Skeletal muscle tissue (tissue), 4 donors: Measurements from ENCODE around the gene SIGLEC11. TPM values are rescaled to one million over a fixed set of nuclear protein-coding genes. Genes with fewer than 3 reads are reported as not detected.
"Not testable (repeated sequence)": the region's sequence is repeated elsewhere in the genome, so short reads cannot be mapped to it uniquely, and the experiment has no call there.

ENCODE experiments used
- H3K27ac ChIP-seq: one replicate; pipeline ENCODE4 v1.7.0; 2013; ENCODE audit warnings: mild to moderate bottlenecking, low read depth, low read length, inconsistent platforms
- H3K27me3 ChIP-seq, 3 donors: one replicate each; pipeline ENCODE4 v1.7.0; 2013; ENCODE audit warnings: low read length in 3 of 3; ENCODE audit not compliant: control insufficient read depth in 3 of 3, insufficient read depth in 3 of 3
- H3K36me3 ChIP-seq, 3 donors: one replicate each; pipeline ENCODE4 v1.7.0; 2013; ENCODE audit warnings: low read length in 3 of 3; ENCODE audit not compliant: control insufficient read depth in 3 of 3, insufficient read depth in 3 of 3
- H3K4me1 ChIP-seq, 3 donors: one replicate each; pipeline ENCODE4 v1.7.0; 2013; ENCODE audit warnings: low read length in 3 of 3, mild to moderate bottlenecking in 3 of 3; ENCODE audit not compliant: control insufficient read depth in 3 of 3, insufficient read depth in 3 of 3
- H3K4me3 ChIP-seq, 3 donors: one replicate each; pipeline ENCODE4 v1.7.0; 2013; ENCODE audit warnings: low read length in 3 of 3
- H3K9ac ChIP-seq, 3 donors: one replicate each; pipeline ENCODE4 v1.7.0; 2013; ENCODE audit warnings: low read length in 3 of 3, mild to moderate bottlenecking in 3 of 3, moderate library complexity in 2 of 3, low read depth in 1 of 3
- H3K9me3 ChIP-seq, 3 donors: one replicate each; pipeline ENCODE4 v1.7.0; 2013; ENCODE audit warnings: low read length in 3 of 3; ENCODE audit not compliant: control insufficient read depth in 3 of 3
- total RNA-seq: library from RNA; depleted of rRNA; stranded (reverse); fragments of >200 nt; gene quantifications from one replicate; pipeline ENCODE4 v1.2.3, GENCODE V29; 2014
- donor health status: Osteomylitis.

The SIGLEC11 gene
- total RNA-seq, 1 donor from 2014 or later, result 1.6 TPM

- Histone ChIP-seq H3K36me3 (peaks cover 5 to 13% (median 12%) of the 10 kb centered on the region in 3 donors), H3K27me3 (peaks cover 12 to 14% (median 12%) of the 10 kb centered on the region in 3 donors), H3K9me3 (no peaks in the 10 kb centered on the region), H3K4me1 (no peaks in the 10 kb centered on the region), H3K27ac (no peak overlapping the region), H3K4me3 (no peak overlapping the region), H3K9ac (no peak overlapping the region)
These were observed 11.0 kb upstream of the SIGLEC11 start for GRCh38 chr19:49971991-49972411.

GRCh38 chr19:49969355-49969754 lies 8.4 kb upstream of the SIGLEC11 start:
- H3K27me3 ChIP-seq, result peaks cover 12 to 14% (median 12%) of the 10 kb centered on the region in 3 donors
- not testable (repeated sequence) for H3K9me3 ChIP-seq, H3K4me1 ChIP-seq, H3K4me3 ChIP-seq, H3K27ac ChIP-seq, H3K9ac ChIP-seq, H3K36me3 ChIP-seq

DNA sequence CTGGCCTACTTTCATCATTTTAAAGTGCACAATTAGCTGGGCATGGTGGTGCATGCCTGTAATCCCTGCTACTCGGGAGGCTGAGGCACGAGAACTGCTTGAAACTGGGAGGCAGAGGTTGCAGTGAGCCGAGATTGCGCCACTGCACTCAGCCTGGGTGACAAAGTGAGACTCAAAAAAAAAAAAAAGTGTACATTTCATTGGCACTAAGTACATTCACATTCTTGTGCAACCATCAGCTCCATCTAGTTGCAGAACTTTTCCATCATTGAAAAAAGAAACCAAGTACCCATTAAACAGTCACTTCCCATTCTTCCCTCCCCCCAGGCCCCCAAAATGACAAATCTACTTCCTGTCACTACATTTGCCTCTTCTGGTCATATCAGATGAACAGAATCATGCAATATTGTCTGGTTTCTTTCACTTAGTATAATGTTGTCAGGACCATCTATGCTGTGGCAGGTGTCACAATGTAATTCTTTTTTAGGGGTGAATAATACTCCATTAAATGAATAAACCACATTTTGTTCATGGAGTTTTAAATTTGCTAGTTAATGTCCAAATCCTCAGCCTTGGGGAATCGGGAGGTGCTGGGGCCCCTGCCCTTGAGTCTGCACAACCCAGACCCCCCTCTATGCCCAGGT lies 7.4 kb upstream of the SIGLEC11 start:
- H3K4me1 ChIP-seq, result no peaks in the 10 kb centered on the region
- H3K36me3 ChIP-seq, result no peaks in the 10 kb centered on the region
- H3K27me3 ChIP-seq, result peaks cover 12 to 14% (median 12%) of the 10 kb centered on the region in 3 donors
- no peak overlapping the region for H3K4me3 ChIP-seq
- peaks cover 0 to 2% (median 0%) of the 10 kb centered on the region in 3 donors for H3K9me3 ChIP-seq
- no peak overlapping the region for H3K9ac ChIP-seq
- no peak overlapping the region for H3K27ac ChIP-seq

- H3K9ac ChIP-seq, H3K27me3 ChIP-seq, H3K4me1 ChIP-seq, H3K36me3 ChIP-seq, H3K9me3 ChIP-seq, H3K4me3 ChIP-seq, H3K27ac ChIP-seq: not testable (repeated sequence)
These were observed 1.1 kb downstream of the SIGLEC11 start for GRCh38 chr19:49959892-49960291.

- H3K4me3 ChIP-seq, H3K9me3 ChIP-seq, H3K9ac ChIP-seq: not testable (repeated sequence)
These were observed 2.4 kb downstream of the SIGLEC11 start for GRCh38 chr19:49958596-49958995.

GRCh38 chr19:49958144-49958543 lies 2.8 kb downstream of the SIGLEC11 start:
- not testable (repeated sequence) for H3K27ac ChIP-seq, H3K9ac ChIP-seq, H3K4me3 ChIP-seq, H3K36me3 ChIP-seq, H3K9me3 ChIP-seq
- Histone ChIP-seq H3K27me3 (peaks cover 3 to 13% (median 5%) of the 10 kb centered on the region in 3 donors), H3K4me1 (peaks cover 7 to 13% (median 9%) of the 10 kb centered on the region in 3 donors)

More at GRCh38 chr19:49958596-49958995, 2.4 kb downstream of the SIGLEC11 start:
- peaks cover 3 to 11% (median 5%) of the 10 kb centered on the region in 3 donors for H3K27me3 ChIP-seq
- not testable (repeated sequence) for H3K27ac ChIP-seq, H3K36me3 ChIP-seq
- peaks cover 7 to 12% (median 8%) of the 10 kb centered on the region in 3 donors for H3K4me1 ChIP-seq

DNA sequence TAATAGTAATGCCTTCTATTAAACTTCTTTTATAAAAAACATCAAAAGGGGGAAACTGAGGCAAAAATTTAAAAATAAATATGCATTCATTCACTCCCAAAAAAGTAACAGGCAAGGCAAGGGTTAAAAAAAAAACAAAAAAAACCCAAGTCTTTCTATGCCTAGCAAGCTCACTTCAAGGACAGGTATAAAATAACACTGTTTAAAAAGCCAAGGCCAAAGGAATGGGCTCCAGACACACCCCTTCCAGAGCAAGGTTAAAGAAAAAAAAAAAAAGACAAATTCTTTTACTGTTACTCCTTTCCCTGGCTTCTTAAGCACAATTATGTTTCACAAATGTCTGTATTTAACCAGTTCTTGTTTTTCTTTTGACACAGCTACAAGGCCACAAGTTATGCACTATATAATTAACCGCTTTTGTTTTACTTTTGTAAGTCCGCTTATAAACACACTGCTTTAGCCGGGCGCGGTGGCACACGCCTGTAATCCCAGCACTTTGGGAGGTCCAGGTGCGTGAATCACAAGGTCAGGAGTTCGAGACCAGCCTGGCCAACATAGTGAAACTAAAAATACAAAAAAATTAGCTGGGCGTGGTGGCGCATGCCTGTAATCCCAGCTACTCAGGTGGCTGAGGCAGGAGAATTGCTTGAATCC lies 3.6 kb downstream of the SIGLEC11 start:
- H3K27me3 ChIP-seq, result peaks cover 3 to 17% (median 5%) of the 10 kb centered on the region in 3 donors
- no peak overlapping the region for H3K4me3 ChIP-seq
- no peak overlapping the region for H3K27ac ChIP-seq
- no peaks in the 10 kb centered on the region for H3K9me3 ChIP-seq
- peaks cover 7 to 13% (median 9%) of the 10 kb centered on the region in 3 donors for H3K4me1 ChIP-seq
- H3K36me3 ChIP-seq, result no peaks in the 10 kb centered on the region
- H3K9ac ChIP-seq, result no peak overlapping the region

GRCh38 chr19:49956115-49956495 lies 4.9 kb downstream of the SIGLEC11 start:
- H3K36me3 ChIP-seq, result no peaks in the 10 kb centered on the region

DNA sequence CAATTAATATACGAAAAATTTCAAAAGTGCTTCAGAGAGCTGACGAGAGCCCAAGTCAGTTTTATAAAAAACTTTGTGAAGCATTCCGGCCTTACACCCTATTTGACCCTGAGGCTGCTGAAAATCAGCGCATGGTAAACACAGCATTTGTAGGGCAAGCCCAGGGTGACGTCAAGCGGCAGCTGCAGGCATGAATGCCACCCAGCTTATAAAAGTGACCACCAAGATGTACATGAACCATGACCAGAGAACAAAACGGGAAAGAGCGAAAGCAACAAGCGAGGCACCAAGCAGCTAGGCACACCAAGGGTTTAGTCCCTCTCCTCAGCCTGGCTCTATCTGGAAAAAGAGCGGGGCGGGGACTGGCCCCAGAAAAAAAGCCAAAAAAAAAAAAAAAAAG lies 6.0 kb downstream of the SIGLEC11 start:
- Histone ChIP-seq H3K4me3 (no peak overlapping the region), H3K9me3 (no peaks in the 10 kb centered on the region), H3K4me1 (peaks cover 7 to 13% (median 9%) of the 10 kb centered on the region in 3 donors), H3K27me3 (peaks cover 8 to 41% (median 18%) of the 10 kb centered on the region in 3 donors), H3K27ac (no peak overlapping the region), H3K36me3 (no peaks in the 10 kb centered on the region), H3K9ac (no peak overlapping the region)

More at GRCh38 chr19:49956115-49956495, 4.9 kb downstream of the SIGLEC11 start:
- H3K27me3 ChIP-seq, result peaks cover 8 to 29% (median 11%) of the 10 kb centered on the region in 3 donors
- H3K4me3 ChIP-seq, result no peak overlapping the region
- H3K27ac ChIP-seq, result no peak overlapping the region
- H3K9ac ChIP-seq, result no peak overlapping the region
- no peaks in the 10 kb centered on the region for H3K9me3 ChIP-seq
- H3K4me1 ChIP-seq, result peaks cover 7 to 13% (median 9%) of the 10 kb centered on the region in 3 donors
